K562 (cell line): ENCODE data around the gene CITED1.

Source experiments
- BACH1 ChIP-seq: fragments of 200-800 bp; sonication (Bioruptor generic); IDR thresholded peaks from 2 replicates; pipeline ENCODE4 v1.6.1; 2016; ENCODE audit warnings: missing genetic modification characterization, missing compliant biosample characterization
- CBFB ChIP-seq: sonication (generic); formaldehyde crosslinking; IDR thresholded peaks from 2 replicates; pipeline ENCODE4 v1.4.0; 2020; ENCODE audit warnings: mild to moderate bottlenecking, missing genetic modification reagents
- CEBPB ChIP-seq: fragments of 450-650 bp; IDR thresholded peaks from 2 replicates; pipeline ENCODE4 v1.6.1; 2016; ENCODE audit warnings: missing genetic modification characterization, missing compliant biosample characterization
- JUND ChIP-seq, 2 experiments: IDR thresholded peaks; 2 replicates in 1 of 2; 3 replicates in 1 of 2; pipeline ENCODE4 v1.6.1; 2011; ENCODE audit warnings: borderline replicate concordance in 2 of 2, low read depth in 2 of 2, low read length in 2 of 2, improper control_type of control experiment in 1 of 2, missing biosample characterization in 1 of 2, missing genetic modification characterization in 1 of 2, missing genetic modification reagents in 1 of 2
- KLF16 ChIP-seq: IDR thresholded peaks from 2 replicates; pipeline ENCODE4 v1.6.1; 2016; ENCODE audit warnings: antibody characterized with exemption
- RB1 ChIP-seq: fragments of 450-650 bp; IDR thresholded peaks from 2 replicates; pipeline ENCODE4 v1.6.1; 2017; ENCODE audit warnings: low read depth, mild to moderate bottlenecking
- SMARCC2 ChIP-seq: fragments of 450-650 bp; IDR thresholded peaks from 2 replicates; pipeline ENCODE4 v1.6.1; 2017; ENCODE audit warnings: antibody characterized with exemption, moderate library complexity, mild to moderate bottlenecking, low read depth
- TAF1 ChIP-seq: IDR thresholded peaks from 2 replicates; pipeline ENCODE4 v1.6.1; 2011; ENCODE audit warnings: mild to moderate bottlenecking, low read length, moderate library complexity; ENCODE audit not compliant: insufficient read depth, control insufficient read depth, severe bottlenecking; ENCODE audit errors: extremely low read depth
- ZNF146 ChIP-seq: IDR thresholded peaks from one replicate; pipeline ENCODE4 v1.6.1; 2018; ENCODE audit warnings: missing compliant biosample characterization; ENCODE audit not compliant: unreplicated experiment
- TF ChIP-seq, protein P1 (sequence below), 2 experiments: fragments of 450-650 bp in 1 of 2; sonication (generic) in 1 of 2; formaldehyde crosslinking in 1 of 2; IDR thresholded peaks in 1 of 2; conservative IDR thresholded peaks in 1 of 2; 2 replicates each; pipeline versions ENCODE4 v1.6.1 to v1.8.1; 2016 to 2023; ENCODE audit warnings: mild to moderate bottlenecking in 2 of 2, moderate library complexity in 2 of 2, inconsistent platforms in 1 of 2, missing genetic modification reagents in 1 of 2
- TF ChIP-seq, protein P2 (sequence below), 2 experiments: fragments of 450-650 bp in 1 of 2; sonication (generic) in 1 of 2; formaldehyde crosslinking; conservative IDR thresholded peaks; 2 replicates each; pipeline versions ENCODE4 v1.4.0 to v1.8.1; 2020 to 2022; ENCODE audit warnings: mild to moderate bottlenecking in 1 of 2, missing genetic modification reagents in 1 of 2
- TF ChIP-seq, protein P3 (sequence below), 2 experiments: fragments of 450-650 bp; formaldehyde crosslinking in 1 of 2; IDR thresholded peaks; 2 replicates each; pipeline versions ENCODE4 v1.4.0 to v1.6.1; 2014 to 2020; ENCODE audit warnings: mild to moderate bottlenecking in 2 of 2, borderline replicate concordance in 1 of 2, low read depth in 1 of 2

DNA sequence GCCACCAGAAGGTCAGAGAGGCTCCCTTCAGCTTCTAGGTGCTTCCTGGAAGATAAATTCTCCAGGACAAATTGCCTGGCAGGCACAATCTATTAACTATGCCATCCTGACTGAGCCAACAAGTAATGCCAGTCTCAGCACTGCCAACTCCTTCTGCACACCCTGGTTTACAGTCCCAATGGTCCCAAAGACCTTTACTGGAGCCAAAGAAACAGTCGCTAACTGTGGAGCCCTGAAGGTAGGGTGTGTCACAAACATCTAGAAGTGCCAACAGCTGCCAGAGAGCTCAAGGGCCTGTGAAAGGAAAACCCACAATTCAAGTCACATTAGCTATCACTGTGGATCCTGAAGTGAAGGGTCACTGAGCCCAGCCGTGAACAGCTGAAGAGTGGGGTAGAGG lies 34.9 kb upstream of the CITED1 start:
- no peak for TF ChIP-seq CEBPB (tag)
- TF ChIP-seq SMARCC2 = no peak
- TF ChIP-seq ZNF146 (CRISPR knock-in tag) = no peak
- TF ChIP-seq BACH1 = no peak
- no peak for TF ChIP-seq JUND (IDR thresholded peaks at IDR 0.05; ENCODE audit: borderline replicate concordance, low read depth, low read length)
- TF ChIP-seq JUND (tag; IDR thresholded peaks at IDR 0.05; ENCODE audit: borderline replicate concordance, low read depth, low read length) = no peak
- no peak for TF ChIP-seq CBFB (CRISPR knock-in tag)
- no peak for TF ChIP-seq RB1
- TF ChIP-seq, protein P1, sequence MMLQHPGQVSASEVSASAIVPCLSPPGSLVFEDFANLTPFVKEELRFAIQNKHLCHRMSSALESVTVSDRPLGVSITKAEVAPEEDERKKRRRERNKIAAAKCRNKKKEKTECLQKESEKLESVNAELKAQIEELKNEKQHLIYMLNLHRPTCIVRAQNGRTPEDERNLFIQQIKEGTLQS (IDR thresholded peaks at IDR 0.05) = no peak
- TF ChIP-seq, protein P1 (CRISPR knock-in tag; conservative IDR thresholded peaks at IDR 0.05) = no peak
- TF ChIP-seq, protein P2, sequence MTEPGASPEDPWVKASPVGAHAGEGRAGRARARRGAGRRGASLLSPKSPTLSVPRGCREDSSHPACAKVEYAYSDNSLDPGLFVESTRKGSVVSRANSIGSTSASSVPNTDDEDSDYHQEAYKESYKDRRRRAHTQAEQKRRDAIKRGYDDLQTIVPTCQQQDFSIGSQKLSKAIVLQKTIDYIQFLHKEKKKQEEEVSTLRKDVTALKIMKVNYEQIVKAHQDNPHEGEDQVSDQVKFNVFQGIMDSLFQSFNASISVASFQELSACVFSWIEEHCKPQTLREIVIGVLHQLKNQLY (CRISPR knock-in tag; conservative IDR thresholded peaks at IDR 0.05) = no peak
- TF ChIP-seq, protein P3, sequence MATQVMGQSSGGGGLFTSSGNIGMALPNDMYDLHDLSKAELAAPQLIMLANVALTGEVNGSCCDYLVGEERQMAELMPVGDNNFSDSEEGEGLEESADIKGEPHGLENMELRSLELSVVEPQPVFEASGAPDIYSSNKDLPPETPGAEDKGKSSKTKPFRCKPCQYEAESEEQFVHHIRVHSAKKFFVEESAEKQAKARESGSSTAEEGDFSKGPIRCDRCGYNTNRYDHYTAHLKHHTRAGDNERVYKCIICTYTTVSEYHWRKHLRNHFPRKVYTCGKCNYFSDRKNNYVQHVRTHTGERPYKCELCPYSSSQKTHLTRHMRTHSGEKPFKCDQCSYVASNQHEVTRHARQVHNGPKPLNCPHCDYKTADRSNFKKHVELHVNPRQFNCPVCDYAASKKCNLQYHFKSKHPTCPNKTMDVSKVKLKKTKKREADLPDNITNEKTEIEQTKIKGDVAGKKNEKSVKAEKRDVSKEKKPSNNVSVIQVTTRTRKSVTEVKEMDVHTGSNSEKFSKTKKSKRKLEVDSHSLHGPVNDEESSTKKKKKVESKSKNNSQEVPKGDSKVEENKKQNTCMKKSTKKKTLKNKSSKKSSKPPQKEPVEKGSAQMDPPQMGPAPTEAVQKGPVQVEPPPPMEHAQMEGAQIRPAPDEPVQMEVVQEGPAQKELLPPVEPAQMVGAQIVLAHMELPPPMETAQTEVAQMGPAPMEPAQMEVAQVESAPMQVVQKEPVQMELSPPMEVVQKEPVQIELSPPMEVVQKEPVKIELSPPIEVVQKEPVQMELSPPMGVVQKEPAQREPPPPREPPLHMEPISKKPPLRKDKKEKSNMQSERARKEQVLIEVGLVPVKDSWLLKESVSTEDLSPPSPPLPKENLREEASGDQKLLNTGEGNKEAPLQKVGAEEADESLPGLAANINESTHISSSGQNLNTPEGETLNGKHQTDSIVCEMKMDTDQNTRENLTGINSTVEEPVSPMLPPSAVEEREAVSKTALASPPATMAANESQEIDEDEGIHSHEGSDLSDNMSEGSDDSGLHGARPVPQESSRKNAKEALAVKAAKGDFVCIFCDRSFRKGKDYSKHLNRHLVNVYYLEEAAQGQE (IDR thresholded peaks at IDR 0.05; ENCODE audit: borderline replicate concordance) = no peak
- TF ChIP-seq, protein P3 (CRISPR knock-in tag; IDR thresholded peaks at IDR 0.05; ENCODE audit: low read depth) = no peak
- TF ChIP-seq KLF16 = no peak
- no peak for TF ChIP-seq TAF1
